GM12878 (cell line): ENCODE measurements around the gene RAD51B. TPM values are rescaled to one million over a fixed set of nuclear protein-coding genes. Genes with fewer than 3 reads are reported as not detected.
A peak's percentile ranks its signal among the peaks of the same experiment; 100 is the strongest.

ENCODE experiments used
- CHD4 ChIP-seq: fragments of 200-600 bp; sonication (generic); IDR thresholded peaks from 2 replicates; pipeline ENCODE4 v1.6.1; 2016; ENCODE audit warnings: mild to moderate bottlenecking
- CREB1 ChIP-seq: IDR thresholded peaks from 2 replicates; pipeline ENCODE4 v1.6.1; 2012; ENCODE audit warnings: low read depth, mild to moderate bottlenecking, inconsistent platforms
- FOS ChIP-seq: IDR thresholded peaks from 3 replicates; pipeline ENCODE4 v1.6.1; 2011; ENCODE audit warnings: borderline replicate concordance; ENCODE audit not compliant: insufficient read length; ENCODE audit errors: extremely low read depth
- FOXK2 ChIP-seq: fragments of 450-650 bp; IDR thresholded peaks from 2 replicates; pipeline ENCODE4 v1.6.1; 2017; ENCODE audit warnings: mild to moderate bottlenecking, moderate library complexity
- GABPA ChIP-seq: IDR thresholded peaks from 2 replicates; pipeline ENCODE4 v1.6.1; 2014; ENCODE audit warnings: antibody characterized with exemption, low read depth, mild to moderate bottlenecking, inconsistent platforms
- MTA3 ChIP-seq: IDR thresholded peaks from 2 replicates; pipeline ENCODE4 v1.6.1; 2012; ENCODE audit warnings: low read length, inconsistent platforms, borderline replicate concordance
- PRDM15 ChIP-seq: fragments of 450-650 bp; formaldehyde crosslinking; IDR thresholded peaks from 2 replicates; pipeline ENCODE4 v1.4.0; 2020; ENCODE audit warnings: mild to moderate bottlenecking, moderate library complexity
- SIX5 ChIP-seq: IDR thresholded peaks from 2 replicates; pipeline ENCODE4 v1.6.1; 2011; ENCODE audit warnings: mild to moderate bottlenecking, low read depth, low read length, moderate library complexity; ENCODE audit not compliant: severe bottlenecking
- TARDBP ChIP-seq: IDR thresholded peaks from 2 replicates; pipeline ENCODE4 v1.6.1; 2016; ENCODE audit warnings: borderline replicate concordance
- ZBTB4 ChIP-seq: fragments of 450-650 bp; formaldehyde crosslinking; IDR thresholded peaks from 2 replicates; pipeline ENCODE4 v1.4.0; 2022; ENCODE audit warnings: mild to moderate bottlenecking, moderate library complexity
- ZBTB40 ChIP-seq: fragments of 450-650 bp; IDR thresholded peaks from 2 replicates; pipeline ENCODE4 v1.6.1; 2016; ENCODE audit warnings: mild to moderate bottlenecking, moderate library complexity, borderline replicate concordance
- ZNF592 ChIP-seq: fragments of 450-650 bp; IDR thresholded peaks from 2 replicates; pipeline ENCODE4 v1.6.1; 2017; ENCODE audit warnings: mild to moderate bottlenecking, moderate library complexity
- ZNF622 ChIP-seq: fragments of 450-650 bp; IDR thresholded peaks from 2 replicates; pipeline ENCODE4 v1.6.1; 2017; ENCODE audit warnings: mild to moderate bottlenecking, inconsistent platforms
- polyA plus RNA-seq, 11 experiments: library from polyadenylated mRNA; depleted of rRNA in 4 of 11; unstranded in 6 of 11; stranded (reverse) in 5 of 11; fragments of >200 nt; fragmentation: Nextera tagmentation in 4 of 11; fragmentation: Illumina TruSeq in 1 of 11; extraction: Ambion mirVana in 4 of 11; extraction: Trizol in 1 of 11; gene quantifications; 1 replicate in 1 of 11; 2 replicates in 10 of 11; pipeline versions ENCODE4 v1.2.1 to v1.2.3, GENCODE V29; 2011 to 2016; ENCODE audit warnings: inconsistent platforms in 2 of 11, missing spikeins in 2 of 11, low read depth in 1 of 11
- total RNA-seq, 4 experiments: library from RNA; depleted of rRNA in 3 of 4; stranded (reverse); fragments of >200 nt in 3 of 4; fragmentation: Illumina TruSeq in 1 of 4; extraction: Trizol in 1 of 4; gene quantifications; 2 replicates each; pipeline versions ENCODE4 v1.2.1 to v1.2.3, GENCODE V29; 2013 to 2021
- TF ChIP-seq, protein P1 (sequence below): fragments of 450-650 bp; IDR thresholded peaks from 2 replicates; pipeline ENCODE4 v1.6.1; 2016; ENCODE audit warnings: mild to moderate bottlenecking

The RAD51B gene
- total and polyA plus RNA-seq, 10 of the 15 experiments (the other 5 are each of a cell fraction or from before 2014, with no cell fraction given), result 9.8 to 26.8 (median 21.3) TPM

DNA sequence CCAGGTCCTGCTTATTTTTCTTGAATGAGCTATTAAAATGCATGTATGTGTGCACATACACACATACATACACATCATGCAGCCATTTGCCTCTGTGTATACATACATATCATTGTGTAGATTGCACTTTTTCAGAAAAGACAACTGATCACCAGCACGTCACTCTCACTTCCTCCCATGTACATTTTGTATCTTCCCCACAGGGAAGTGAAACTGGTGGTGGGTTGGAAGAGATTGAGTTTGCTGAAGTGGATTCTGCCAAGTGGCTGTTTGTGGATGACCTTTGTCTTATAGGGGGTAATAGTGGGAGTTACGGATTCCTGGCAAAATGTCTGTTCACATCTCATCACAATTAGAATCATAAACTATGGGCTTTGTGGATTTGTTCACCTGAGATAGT, 448.6 kb downstream of the RAD51B start (continued):
- no peak for TF ChIP-seq PRDM15 (CRISPR knock-in tag)
- TF ChIP-seq, protein P1, sequence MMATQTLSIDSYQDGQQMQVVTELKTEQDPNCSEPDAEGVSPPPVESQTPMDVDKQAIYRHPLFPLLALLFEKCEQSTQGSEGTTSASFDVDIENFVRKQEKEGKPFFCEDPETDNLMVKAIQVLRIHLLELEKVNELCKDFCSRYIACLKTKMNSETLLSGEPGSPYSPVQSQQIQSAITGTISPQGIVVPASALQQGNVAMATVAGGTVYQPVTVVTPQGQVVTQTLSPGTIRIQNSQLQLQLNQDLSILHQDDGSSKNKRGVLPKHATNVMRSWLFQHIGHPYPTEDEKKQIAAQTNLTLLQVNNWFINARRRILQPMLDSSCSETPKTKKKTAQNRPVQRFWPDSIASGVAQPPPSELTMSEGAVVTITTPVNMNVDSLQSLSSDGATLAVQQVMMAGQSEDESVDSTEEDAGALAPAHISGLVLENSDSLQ, result peak; percentile 91
- TF ChIP-seq ZBTB4, result no peak
- TF ChIP-seq SIX5, result no peak
- TF ChIP-seq CHD4, result no peak
- TF ChIP-seq TARDBP, result no peak
- no peak for TF ChIP-seq FOXK2
- TF ChIP-seq FOS, result no peak
- TF ChIP-seq ZNF592, result peak; percentile 70
- no peak for TF ChIP-seq ZNF622
- TF ChIP-seq MTA3, result peak; percentile 92
- peak; percentile 90 for TF ChIP-seq CREB1
- TF ChIP-seq GABPA, result no peak
- TF ChIP-seq ZBTB40, result no peak
